Pancreas (tissue), 10 donors: ENCODE measurements around the gene NRGN. TPM values are rescaled to one million over a fixed set of nuclear protein-coding genes. Genes with fewer than 3 reads are reported as not detected.

Experiments
- ATAC-seq, 4 donors: fragments of 200-7000 bp; cut with Tn5 transposase; one replicate each; pipeline versions ENCODE4 v1.8.0 to v1.9.1; 2020; ENCODE audit warnings: mild to moderate bottlenecking in 4 of 4, moderate library complexity in 4 of 4
- DNase-seq, 6 donors: peaks; one replicate each; pipeline ENCODE4 v3.0.0-alpha.2; 2020
- FAIRE-seq: peaks from 2 replicates; lab custom pipeline; 2012; peaks lifted over from hg19 to GRCh38; lab: Jason Lieb, UNC
- H3K27ac ChIP-seq, 4 donors: fragments of 200-600 bp; sonication (generic); 1 replicate in 3 of 4; 2 replicates in 1 of 4; pipeline versions ENCODE4 v1.5.0 to v1.8.0; 2020
- H3K27me3 ChIP-seq, 4 donors: fragments of 200-600 bp; one replicate each; pipeline ENCODE4 v1.8.0; 2021
- H3K36me3 ChIP-seq, 3 donors: fragments of 200-600 bp; sonication (generic) in 1 of 3; one replicate each; pipeline versions ENCODE4 v1.5.0 to v1.8.0; 2020 to 2021
- H3K4me1 ChIP-seq, 3 donors: fragments of 200-600 bp; one replicate each; pipeline ENCODE4 v1.8.0; 2021
- H3K4me3 ChIP-seq, 4 donors: fragments of 200-600 bp; sonication (generic) in 2 of 4; one replicate each; pipeline versions ENCODE4 v1.5.0 to v1.8.0; 2020 to 2021
- H3K9me3 ChIP-seq, 4 donors: fragments of 200-600 bp; one replicate each; pipeline ENCODE4 v1.8.0; 2021
- CTCF ChIP-seq, 4 donors: fragments of 200-600 bp; sonication (generic) in 3 of 4; IDR thresholded peaks; one replicate each; pipeline versions ENCODE4 v1.5.0 to v1.8.0; 2021; ENCODE audit warnings: antibody characterized with exemption in 4 of 4
- WGBS, 2 donors: extraction: QIAGEN DNeasy Blood & Tissue Kit; methylation state at CpG; one replicate each; pipeline ENCODE4 v1.1.7; 2013; 5-methylcytosine and 5-hydroxymethylcytosine counted together
- intact Hi-C, 3 donors: fragments of 100-400 bp; cut with DNase I; formaldehyde crosslinking; loops; one replicate each; pipeline versions ENCODE4 v1.11.1 to v1.14.2; 2022
- polyA plus RNA-seq, 2 donors: library from polyadenylated mRNA; stranded (reverse); fragments of 200-250 nt; gene quantifications; one replicate each; pipeline ENCODE4 v1.2.3, GENCODE V29; 2013
- total RNA-seq, 6 donors: library from RNA; stranded (reverse); fragmentation: NEBNext Ultra II Directional in 4 of 6; extraction: Animal tissue kit (Norgen Biotek cat#: 25700) in 4 of 6; gene quantifications; one replicate each; pipeline versions ENCODE4 v1.2.1 to v1.2.4, GENCODE V29; 2021 to 2023
- donor health status: healthy with polysubstance abuse.
- donor health status: DM: no; HTN: no; CAD: no; lungs with moderate emphysema.
- donor health status: DM: no; HTN: no; CAD: no.
- donor health status: control.
- donor health status: control.
- donor health status: Bipolar disorder and iron deficiency.
- donor health status: DM: yes; HTN: yes; CAD: no.
- donor health status: DM: no; HTN: no; CAD: no.
- donor health status: DM: no; HTN: no; CAD: no.
- donor health status: DM: yes; HTN: yes; CAD: no.

The NRGN gene
- total and polyA plus RNA-seq, 8 donors: 0.24 to 3.7 (median 1.5) TPM; not detected in 1

DNA sequence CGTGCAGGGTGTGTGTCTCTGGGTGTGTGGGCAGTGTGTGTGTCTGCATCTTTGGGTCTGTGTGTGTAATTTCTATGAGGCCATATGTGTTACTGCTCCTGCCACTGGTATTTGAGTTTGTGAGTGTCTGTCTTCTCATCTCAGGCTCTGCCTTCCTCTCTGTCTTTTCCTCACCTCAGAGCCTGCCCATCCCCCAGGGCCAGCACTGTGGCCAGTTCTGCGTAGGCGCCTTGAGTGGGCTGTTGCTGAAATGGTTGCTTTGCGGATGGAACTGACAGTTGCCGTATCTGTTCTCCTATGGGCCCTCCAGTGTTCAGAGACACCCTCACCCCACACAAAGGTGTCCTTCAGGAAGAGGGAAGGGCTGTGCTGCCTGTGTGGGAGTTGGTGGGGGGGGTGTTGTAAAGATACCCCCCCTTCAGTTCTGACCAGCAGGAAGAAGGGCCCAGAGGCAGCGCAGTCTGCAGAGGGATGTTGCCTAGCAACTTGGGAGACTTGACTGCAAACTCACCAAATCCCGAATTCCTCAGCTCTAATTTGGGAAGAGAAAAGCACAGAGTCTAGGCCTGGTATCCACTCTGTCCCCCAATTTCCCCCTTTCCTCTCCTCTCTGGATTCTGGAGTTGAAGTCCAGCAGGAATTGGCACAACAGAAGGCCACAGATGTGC lies 2.0 kb upstream of the NRGN start:
- 77 to 85% methylated on average over 7 of the region's 7 CpGs for WGBS, 2 donors
- intact Hi-C loops: no loop called here
- no peak for ATAC-seq
- no peaks in the 10 kb centered on the region for H3K9me3 ChIP-seq
- no peak for FAIRE-seq
- H3K4me3 ChIP-seq: no peak overlapping the region
- no peaks in the 10 kb centered on the region for H3K36me3 ChIP-seq
- no peak overlapping the region for H3K27ac ChIP-seq
- TF ChIP-seq CTCF (IDR thresholded peaks at IDR 0.05): no peak
- peaks cover 0 to 9% (median 0%) of the 10 kb centered on the region in 4 donors for H3K27me3 ChIP-seq
- H3K4me1 ChIP-seq: peaks cover 0 to 14% (median 0%) of the 10 kb centered on the region in 3 donors
- no peak for DNase-seq

DNA sequence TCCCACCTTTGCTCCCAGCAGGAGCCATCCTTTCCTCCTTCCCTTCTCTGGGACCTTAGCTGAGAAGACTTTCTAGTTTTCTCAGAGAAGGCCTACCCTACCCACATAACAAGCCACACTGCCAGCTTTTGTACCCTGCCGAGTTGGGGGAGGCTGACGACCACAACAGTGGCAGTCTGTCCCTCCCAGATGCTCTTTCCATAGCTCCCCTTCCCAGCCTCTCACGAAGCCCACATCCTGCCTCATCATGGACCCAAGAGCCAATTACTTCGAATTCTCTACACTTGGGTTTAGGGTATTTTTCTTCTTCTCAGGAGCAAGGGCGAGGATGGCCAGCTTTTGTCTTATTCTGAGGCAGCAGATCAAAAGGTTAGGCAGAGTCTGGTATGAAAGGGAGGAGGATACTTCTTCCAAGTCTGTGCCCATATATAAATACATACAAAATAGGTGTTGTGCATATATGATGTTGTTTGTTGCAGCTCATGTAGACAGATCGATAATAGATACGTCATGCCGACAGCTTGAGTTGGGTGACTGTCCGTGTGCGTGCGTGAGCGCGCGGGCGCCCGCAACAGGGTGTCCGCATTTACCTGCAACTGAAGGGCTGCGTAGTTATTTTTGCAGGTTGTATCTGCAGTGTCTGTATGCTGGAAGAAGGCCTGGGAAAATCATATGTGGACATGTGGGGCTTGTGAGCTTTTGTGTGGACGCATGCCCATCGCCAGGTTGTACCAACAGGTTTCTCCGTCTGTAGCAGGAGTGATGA lies 846 bp upstream of the NRGN start:
- TF ChIP-seq CTCF (IDR thresholded peaks at IDR 0.05): no peak
- no peaks in the 10 kb centered on the region for H3K36me3 ChIP-seq
- ATAC-seq (peak in 1 of 4 donors; percentile 2), FAIRE-seq (no peak), DNase-seq (no peak)
- 33 to 36% methylated on average over 21 of the region's 21 CpGs for WGBS, 2 donors
- no peak overlapping the region for H3K27ac ChIP-seq
- H3K4me3 ChIP-seq: peak overlapping the region in 2 of 4 donors; percentile 33 to 58
- intact Hi-C loops: no loop called here
- H3K4me1 ChIP-seq: peaks cover 0 to 14% (median 0%) of the 10 kb centered on the region in 3 donors
- peaks cover 0 to 9% (median 0%) of the 10 kb centered on the region in 4 donors for H3K27me3 ChIP-seq
- no peaks in the 10 kb centered on the region for H3K9me3 ChIP-seq

DNA sequence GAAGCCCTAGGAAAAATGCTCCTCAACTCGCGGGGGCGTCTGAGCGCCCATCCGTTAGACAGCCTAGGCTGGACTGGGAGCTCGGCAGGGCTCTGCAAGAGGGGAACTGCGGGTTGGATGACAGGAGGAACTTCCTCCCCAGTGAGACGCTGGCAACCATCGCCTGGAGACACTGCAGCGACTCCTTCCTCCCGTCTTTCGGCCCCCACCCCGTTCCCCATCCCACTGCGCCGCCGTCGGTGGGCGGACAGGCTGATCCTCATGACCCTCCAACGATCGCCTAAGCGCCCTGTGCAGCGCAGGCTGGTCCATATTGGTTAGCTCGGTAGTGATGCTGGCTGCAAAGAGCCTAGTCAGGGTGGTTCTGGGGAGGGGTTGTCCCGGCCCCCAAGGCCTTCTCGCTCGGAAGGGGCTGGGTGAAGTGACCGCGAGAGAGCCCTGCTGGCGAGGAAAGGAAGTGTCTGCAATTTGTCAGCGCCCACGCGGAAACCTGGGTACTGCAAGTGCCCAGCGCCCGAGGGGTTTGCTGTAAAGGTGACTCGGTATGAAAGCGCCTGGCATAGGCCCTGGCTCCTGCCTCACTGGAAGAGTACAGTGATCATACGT lies 638 bp downstream of the NRGN start:
- Histone ChIP-seq H3K27ac (no peak overlapping the region), H3K4me3 (peak overlapping the region; percentile 0 to 58 (median 33)), H3K9me3 (no peaks in the 10 kb centered on the region), H3K36me3 (no peaks in the 10 kb centered on the region), H3K27me3 (peaks cover 0 to 9% (median 0%) of the 10 kb centered on the region in 4 donors), H3K4me1 (peaks cover 0 to 14% (median 0%) of the 10 kb centered on the region in 3 donors)
- ATAC-seq (peak; percentile 11 to 43 (median 24)), DNase-seq (peak in 4 of 6 donors; percentile 7 to 63 (median 34)), FAIRE-seq (no peak)
- intact Hi-C loops: loop anchor here in 1 of 3 donors (10.0 kb wide), 1 partner anchor 66 kb away; the partner anchor contains the start of genes SIAE and SPA17
- TF ChIP-seq CTCF (IDR thresholded peaks at IDR 0.05): peak in 2 of 4 donors; percentile 11 to 22
- WGBS, 2 donors: 6 to 9% methylated on average over 36 to 37 of the region's 37 CpGs

- Histone ChIP-seq H3K9me3 (no peaks in the 10 kb centered on the region), H3K36me3 (no peaks in the 10 kb centered on the region), H3K27ac (no peak overlapping the region), H3K27me3 (peaks cover 0 to 9% (median 0%) of the 10 kb centered on the region in 4 donors), H3K4me3 (no peak overlapping the region), H3K4me1 (peaks cover 0 to 14% (median 0%) of the 10 kb centered on the region in 3 donors)
- TF ChIP-seq CTCF (IDR thresholded peaks at IDR 0.05): no peak
- intact Hi-C loops: loop anchor here in 1 of 3 donors (10.0 kb wide), 1 partner anchor 68 kb away; the partner anchor contains the start of genes SIAE and SPA17
- DNase-seq (no peak), FAIRE-seq (no peak), ATAC-seq (no peak)
- 58 to 60% methylated on average over 2 of the region's 2 CpGs for WGBS, 2 donors
Measured at GRCh38 chr11:124742555-124742954, 2.8 kb downstream of the NRGN start.
